GM10266 (cell line): ENCODE measurements around the gene HDHD5.

Source experiments
- DNase-seq: peaks from one replicate; pipeline ENCODE4 v3.0.0; 2012; ENCODE audit errors: extremely low spot score
- TF ChIP-seq, protein P1 (sequence below): IDR thresholded peaks from 2 replicates; pipeline ENCODE4 v1.5.1; 2012; ENCODE audit warnings: mild to moderate bottlenecking, low read depth; ENCODE audit not compliant: control insufficient read depth, insufficient read depth; ENCODE audit errors: missing control alignments

The HDHD5 gene

DNA sequence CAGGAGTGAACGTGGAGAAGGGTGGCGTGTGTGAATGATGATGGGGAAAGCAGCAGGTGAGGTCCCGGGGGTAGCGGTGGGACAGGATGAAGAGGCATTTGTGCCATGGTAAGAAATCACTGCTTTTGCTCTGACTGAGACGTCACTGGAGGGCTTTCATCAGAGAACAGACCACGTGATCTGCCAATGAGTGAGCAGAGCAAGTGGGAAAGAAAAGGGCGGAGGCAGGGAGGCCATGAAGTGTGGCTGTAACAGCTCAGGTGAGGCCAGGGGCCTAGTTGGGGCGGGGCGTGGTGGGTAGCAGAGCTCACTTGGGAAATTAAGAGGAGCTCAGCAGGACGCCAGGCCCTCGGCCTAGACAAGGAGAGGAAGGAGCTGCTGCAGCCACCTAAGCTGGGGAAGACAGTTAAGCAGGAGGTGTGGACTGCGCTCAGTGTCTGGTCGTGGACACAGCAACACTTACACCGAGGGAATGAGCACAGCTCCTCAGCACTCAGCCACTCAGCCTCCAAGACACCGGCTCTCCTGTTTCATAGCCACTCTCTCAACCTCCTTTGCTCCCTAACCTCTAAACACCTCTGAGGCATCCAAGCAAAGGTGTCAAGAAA, 23.8 kb downstream of the HDHD5 start:
- no peak for DNase-seq
- TF ChIP-seq, protein P1, sequence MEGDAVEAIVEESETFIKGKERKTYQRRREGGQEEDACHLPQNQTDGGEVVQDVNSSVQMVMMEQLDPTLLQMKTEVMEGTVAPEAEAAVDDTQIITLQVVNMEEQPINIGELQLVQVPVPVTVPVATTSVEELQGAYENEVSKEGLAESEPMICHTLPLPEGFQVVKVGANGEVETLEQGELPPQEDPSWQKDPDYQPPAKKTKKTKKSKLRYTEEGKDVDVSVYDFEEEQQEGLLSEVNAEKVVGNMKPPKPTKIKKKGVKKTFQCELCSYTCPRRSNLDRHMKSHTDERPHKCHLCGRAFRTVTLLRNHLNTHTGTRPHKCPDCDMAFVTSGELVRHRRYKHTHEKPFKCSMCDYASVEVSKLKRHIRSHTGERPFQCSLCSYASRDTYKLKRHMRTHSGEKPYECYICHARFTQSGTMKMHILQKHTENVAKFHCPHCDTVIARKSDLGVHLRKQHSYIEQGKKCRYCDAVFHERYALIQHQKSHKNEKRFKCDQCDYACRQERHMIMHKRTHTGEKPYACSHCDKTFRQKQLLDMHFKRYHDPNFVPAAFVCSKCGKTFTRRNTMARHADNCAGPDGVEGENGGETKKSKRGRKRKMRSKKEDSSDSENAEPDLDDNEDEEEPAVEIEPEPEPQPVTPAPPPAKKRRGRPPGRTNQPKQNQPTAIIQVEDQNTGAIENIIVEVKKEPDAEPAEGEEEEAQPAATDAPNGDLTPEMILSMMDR = no peak

- TF ChIP-seq, protein P1 = no peak
- DNase-seq = no peak
Measured at GRCh38 chr22:17133137-17133536, 25.9 kb downstream of the HDHD5 start.

DNA sequence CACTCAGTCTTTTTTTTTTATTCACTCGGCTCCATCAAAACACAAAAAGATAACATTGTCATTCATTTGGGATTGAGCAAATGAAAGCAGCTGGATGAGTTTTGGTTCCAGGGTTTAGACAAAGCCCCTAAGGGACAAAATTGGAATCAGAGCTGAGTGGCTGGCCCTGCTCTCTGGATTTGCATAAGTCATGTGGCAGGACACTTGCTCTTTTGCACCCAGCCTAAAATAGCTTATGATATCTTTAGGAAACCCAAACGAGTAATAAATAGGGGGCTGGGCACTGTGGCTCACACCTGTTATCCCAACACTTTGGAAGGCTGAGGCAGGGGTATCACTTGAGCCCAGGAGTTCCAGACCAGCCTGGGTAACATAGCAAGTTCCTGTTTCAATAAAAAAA, 27.0 kb downstream of the HDHD5 start:
- no peak for DNase-seq
- TF ChIP-seq, protein P1 = no peak

DNA sequence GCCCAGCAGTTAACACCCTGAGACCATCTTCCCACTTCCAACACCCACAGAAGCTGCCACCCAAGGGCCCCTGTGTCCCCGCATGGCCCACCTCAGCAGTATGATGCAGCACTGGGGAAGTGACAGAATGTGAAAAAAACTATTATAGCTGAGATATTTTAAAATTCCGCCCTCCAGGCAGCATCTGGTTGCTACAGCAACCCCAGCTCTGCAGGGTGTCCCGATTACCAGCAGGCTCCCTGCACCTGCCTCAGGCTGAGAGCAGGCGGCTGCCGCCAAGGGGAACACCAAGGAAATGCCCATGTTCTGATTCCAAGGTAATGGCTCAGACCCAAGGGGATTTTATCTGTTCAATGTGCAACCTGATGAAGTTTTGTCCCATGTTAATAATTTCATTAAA, 27.4 kb downstream of the HDHD5 start:
- DNase-seq = no peak

GRCh38 chr22:17130199-17130598, 28.9 kb downstream of the HDHD5 start:
- DNase-seq = no peak
- TF ChIP-seq, protein P1 = no peak

More for the DNA sequence above, 27.4 kb downstream of the HDHD5 start:
- TF ChIP-seq, protein P1 = no peak

- no peak for DNase-seq
- TF ChIP-seq, protein P1 = no peak
Measured at GRCh38 chr22:17121233-17122195, 37.6 kb downstream of the HDHD5 start, which contains the start of gene TMEM121B. TMEM121B (minus strand) TSS chr22:17121360; CDS start chr22:17121127, 233 bp downstream.
